T-cell (primary cell): ENCODE measurements around the gene UBXN7. TPM values are rescaled to one million over a fixed set of nuclear protein-coding genes. Genes with fewer than 3 reads are reported as not detected.
"Not testable (repeated sequence)": the region's sequence is repeated elsewhere in the genome, so short reads cannot be mapped to it uniquely, and the experiment has no call there.

Experiments used
- ATAC-seq, 4 experiments: fragments of 200-7000 bp in 3 of 4; fragments of 150-1000 bp in 1 of 4; cut with Tn5 transposase; replicated peaks in 1 of 4; 1 replicate in 3 of 4; 2 replicates in 1 of 4; pipeline ENCODE4 v1.10.0; 2021; ENCODE audit warnings: moderate library complexity in 3 of 4, mild to moderate bottlenecking in 2 of 4, moderate number of reproducible peaks in 1 of 4
- CTCF ChIA-PET, 2 donors: fragments of 300-600 bp; sonication (Branson Sonifier 250); formaldehyde crosslinking; loops; one replicate each; lab custom pipeline; 2022; ENCODE audit warnings: antibody characterized with exemption in 2 of 2; lab: Charles Lee
- POLR2A ChIA-PET, 2 donors: fragments of 300-600 bp; sonication (Branson Sonifier 250); formaldehyde crosslinking; loops; one replicate each; lab custom pipeline; 2022; ENCODE audit warnings: antibody characterized with exemption in 2 of 2; lab: Charles Lee
- DNase-seq, 35 experiments: peaks; one replicate each; pipeline versions ENCODE4 v3.0.0 to v3.0.0-alpha.2; 2013 to 2023
- H3K27ac ChIP-seq: one replicate; pipeline ENCODE4 v1.5.1; 2013; ENCODE audit warnings: low read length
- H3K27me3 ChIP-seq, 2 experiments: replicated peaks in 1 of 2; 1 replicate in 1 of 2; 2 replicates in 1 of 2; pipeline versions ENCODE4 v1.6.1 to v1.7.0; 2013; ENCODE audit warnings: low read length in 1 of 2, mixed read lengths in 1 of 2; ENCODE audit not compliant: control insufficient read depth in 2 of 2, insufficient read depth in 2 of 2; ENCODE audit errors: extremely low read depth in 1 of 2
- H3K36me3 ChIP-seq, 2 donors: 1 replicate in 1 of 2; 2 replicates in 1 of 2; pipeline versions ENCODE4 v1.6.1 to v1.7.0; 2013; ENCODE audit warnings: low read length in 1 of 2; ENCODE audit not compliant: control insufficient read depth in 2 of 2, insufficient read depth in 1 of 2; ENCODE audit errors: extremely low read depth in 1 of 2
- H3K4me1 ChIP-seq, 2 experiments: 1 replicate in 1 of 2; 2 replicates in 1 of 2; pipeline versions ENCODE4 v1.6.1 to v1.7.0; 2013; ENCODE audit warnings: low read length in 2 of 2, mixed read lengths in 1 of 2; ENCODE audit not compliant: insufficient read depth in 2 of 2, control insufficient read depth in 1 of 2; ENCODE audit errors: extremely low read depth in 1 of 2
- H3K4me3 ChIP-seq, 2 donors: 1 replicate in 1 of 2; 2 replicates in 1 of 2; pipeline versions ENCODE4 v1.5.1 to v1.7.0; 2013; ENCODE audit warnings: mild to moderate bottlenecking in 2 of 2, low read length in 1 of 2, moderate library complexity in 1 of 2; ENCODE audit not compliant: control insufficient read depth in 1 of 2; ENCODE audit errors: extremely low read depth in 1 of 2
- H3K9me3 ChIP-seq: 2 replicates; pipeline ENCODE4 v1.7.0; 2013
- H3K27ac Mint-ChIP-seq, 2 donors: one replicate each; pipeline ENCODE4 v1.8.0; 2020 to 2021; ENCODE audit warnings: mild to moderate bottlenecking in 2 of 2, mixed read lengths in 2 of 2
- H3K27me3 Mint-ChIP-seq, 2 donors: one replicate each; pipeline ENCODE4 v1.8.0; 2021 to 2022; ENCODE audit warnings: mixed read lengths in 2 of 2
- H3K36me3 Mint-ChIP-seq: one replicate; pipeline ENCODE4 v1.8.0; 2021; ENCODE audit warnings: mixed read lengths
- H3K4me1 Mint-ChIP-seq, 3 donors: one replicate each; pipeline ENCODE4 v1.8.0; 2020 to 2022; ENCODE audit warnings: mixed read lengths in 3 of 3, mild to moderate bottlenecking in 1 of 3
- H3K4me3 Mint-ChIP-seq, 3 donors: one replicate each; pipeline ENCODE4 v1.8.0; 2020 to 2022; ENCODE audit warnings: mild to moderate bottlenecking in 3 of 3, mixed read lengths in 3 of 3, moderate library complexity in 3 of 3
- H3K9me3 Mint-ChIP-seq, 3 donors: one replicate each; pipeline ENCODE4 v1.8.0; 2020 to 2022; ENCODE audit warnings: mixed read lengths in 3 of 3
- WGBS: methylation state at CpG from one replicate; pipeline ENCODE4 v1.1.5; 2013; ENCODE audit warnings: missing lambda C conversion rate; ENCODE audit not compliant: insufficient coverage; 5-methylcytosine and 5-hydroxymethylcytosine counted together
- total RNA-seq, 35 experiments: library from RNA in 6 of 35; stranded (reverse) in 6 of 35; fragments of 120-200 nt in 1 of 35; gene quantifications; one replicate each; pipeline versions ENCODE4 v1.2.1 to v1.2.4 and lab custom pipeline; 2013 to 2026

The UBXN7 gene
- total RNA-seq, 5 donors from 2014 or later (not counting 1 experiment from before 2014, with no cell fraction given), result 64.7 to 92.3 (median 74.8) TPM

- not testable (repeated sequence) for H3K36me3 ChIP-seq, ATAC-seq, H3K27me3 Mint-ChIP-seq, H3K36me3 Mint-ChIP-seq, H3K9me3 Mint-ChIP-seq, H3K9me3 ChIP-seq, H3K27me3 ChIP-seq
- peaks cover 0 to 20% (median 7%) of the 10 kb centered on the region in 3 donors for H3K4me1 Mint-ChIP-seq
- DNase-seq, result peak in 1 of 35 experiments; percentile 10
- ChIA-PET CTCF (interaction anchor here in 1 of 2 donors (0.7 to 1.0 kb wide), 2 partner anchors 10 to 66 kb away, joined by 3 to 4 read pairs; no protein-coding TSS in a partner anchor), POLR2A (interaction anchor here (0.5 to 0.6 kb wide), 3 partner anchors 116 to 981 kb away, joined by 3 to 7 read pairs (median 5); no protein-coding TSS in a partner anchor)
- Histone ChIP-seq H3K4me1 (peaks cover 2 to 19% of the 10 kb centered on the region in 2 experiments), H3K27ac (peak overlapping the region; percentile 86), H3K4me3 (peak overlapping the region; percentile 89)
- H3K4me3 Mint-ChIP-seq, result peak overlapping the region; percentile 91 to 93 (median 91)
- 7% methylated on average over 12 of the region's 17 CpGs for WGBS
- peak overlapping the region; percentile 88 to 89 for H3K27ac Mint-ChIP-seq
These were observed 115.2 kb downstream of the UBXN7 start for GRCh38 chr3:196316799-196317686.

- H3K36me3 ChIP-seq, result peaks cover 0 to 5% of the 10 kb centered on the region in 2 donors
- POLR2A ChIA-PET, result no interaction called here
- WGBS, result no CpG with 5 or more reads among the region's 1 CpG
- Mint-ChIP-seq H3K4me1 (peaks cover 0 to 20% (median 7%) of the 10 kb centered on the region in 3 donors), H3K27ac (no peak overlapping the region), H3K36me3 (no peaks in the 10 kb centered on the region), H3K27me3 (no peaks in the 10 kb centered on the region), H3K9me3 (no peaks in the 10 kb centered on the region), H3K4me3 (peak overlapping the region in 1 of 3 donors; percentile 37)
- CTCF ChIA-PET, result no interaction called here
- no peak overlapping the region for H3K4me3 ChIP-seq
- ATAC-seq (no peak), DNase-seq (no peak)
- no peaks in the 10 kb centered on the region for H3K9me3 ChIP-seq
- H3K4me1 ChIP-seq, result peaks cover 2 to 19% of the 10 kb centered on the region in 2 experiments
- no peak overlapping the region for H3K27ac ChIP-seq
- H3K27me3 ChIP-seq, result no peaks in the 10 kb centered on the region
These were observed 116.4 kb downstream of the UBXN7 start for GRCh38 chr3:196315821-196316220.

- Mint-ChIP-seq H3K27ac (peak overlapping the region; percentile 3 to 75), H3K36me3 (no peaks in the 10 kb centered on the region), H3K4me3 (peak overlapping the region in 1 of 3 donors; percentile 28), H3K9me3 (no peaks in the 10 kb centered on the region), H3K4me1 (peaks cover 0 to 20% (median 7%) of the 10 kb centered on the region in 3 donors), H3K27me3 (no peaks in the 10 kb centered on the region)
- DNase-seq (no peak), ATAC-seq (no peak)
- peaks cover 2 to 19% of the 10 kb centered on the region in 2 experiments for H3K4me1 ChIP-seq
- H3K36me3 ChIP-seq, result peaks cover 0 to 5% of the 10 kb centered on the region in 2 donors
- POLR2A ChIA-PET, result interaction anchor here (0.6 to 0.8 kb wide), 4 partner anchors 61 to 1398 kb away, joined by 3 to 7 read pairs (median 4); no protein-coding TSS in a partner anchor
- H3K27ac ChIP-seq, result no peak overlapping the region
- no peaks in the 10 kb centered on the region for H3K9me3 ChIP-seq
- 100% methylated on average over 3 of the region's 3 CpGs for WGBS
- no peaks in the 10 kb centered on the region for H3K27me3 ChIP-seq
- CTCF ChIA-PET, result no interaction called here
- no peak overlapping the region for H3K4me3 ChIP-seq
These were observed 117.6 kb downstream of the UBXN7 start for GRCh38 chr3:196314597-196314996.

GRCh38 chr3:196314086-196314485, 118.1 kb downstream of the UBXN7 start:
- H3K4me1 ChIP-seq, result peaks cover 2 to 17% of the 10 kb centered on the region in 2 experiments
- H3K36me3 Mint-ChIP-seq, H3K36me3 ChIP-seq, H3K27ac ChIP-seq, H3K4me3 Mint-ChIP-seq, H3K9me3 ChIP-seq, H3K27me3 Mint-ChIP-seq, H3K9me3 Mint-ChIP-seq, ATAC-seq, CTCF ChIA-PET, H3K4me3 ChIP-seq, H3K27me3 ChIP-seq, DNase-seq: not testable (repeated sequence)
- Mint-ChIP-seq H3K4me1 (peaks cover 0 to 16% (median 6%) of the 10 kb centered on the region in 3 donors), H3K27ac (peak overlapping the region in 1 of 2 donors; percentile 57)
- POLR2A ChIA-PET, result interaction anchor here in 1 of 2 donors (0.8 kb wide), 1 partner anchor 80 kb away, joined by 4 read pairs; no protein-coding TSS in a partner anchor
- WGBS, result 100% methylated on average over 2 of the region's 7 CpGs

DNA sequence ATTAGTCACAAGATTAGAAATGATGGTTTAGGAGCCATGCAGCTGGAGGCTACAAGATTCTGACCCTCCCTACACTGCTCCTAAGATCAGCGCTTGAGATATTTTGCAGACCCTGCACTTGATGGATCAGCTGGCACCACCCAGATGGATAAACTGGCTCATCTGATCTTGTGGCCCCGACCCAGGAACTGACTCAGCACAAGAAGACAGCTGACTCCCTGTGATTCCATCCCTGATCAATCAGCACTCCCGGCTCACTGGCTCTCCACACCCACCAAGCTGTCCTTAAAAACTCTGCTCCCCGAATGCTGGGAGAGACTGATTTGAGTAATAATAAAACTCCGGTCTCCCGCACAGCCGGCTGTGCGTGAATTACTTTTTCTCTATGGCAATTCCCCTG, 129.3 kb downstream of the UBXN7 start:
- H3K27ac ChIP-seq, H3K9me3 Mint-ChIP-seq, H3K4me3 ChIP-seq, CTCF ChIA-PET, H3K27ac Mint-ChIP-seq, H3K4me3 Mint-ChIP-seq, POLR2A ChIA-PET, H3K27me3 Mint-ChIP-seq, DNase-seq, H3K27me3 ChIP-seq, H3K4me1 ChIP-seq, ATAC-seq, H3K9me3 ChIP-seq, H3K36me3 ChIP-seq, H3K4me1 Mint-ChIP-seq: not testable (repeated sequence)
- no CpG with 5 or more reads among the region's 8 CpGs for WGBS
- peaks cover 14% of the 10 kb centered on the region for H3K36me3 Mint-ChIP-seq

DNA sequence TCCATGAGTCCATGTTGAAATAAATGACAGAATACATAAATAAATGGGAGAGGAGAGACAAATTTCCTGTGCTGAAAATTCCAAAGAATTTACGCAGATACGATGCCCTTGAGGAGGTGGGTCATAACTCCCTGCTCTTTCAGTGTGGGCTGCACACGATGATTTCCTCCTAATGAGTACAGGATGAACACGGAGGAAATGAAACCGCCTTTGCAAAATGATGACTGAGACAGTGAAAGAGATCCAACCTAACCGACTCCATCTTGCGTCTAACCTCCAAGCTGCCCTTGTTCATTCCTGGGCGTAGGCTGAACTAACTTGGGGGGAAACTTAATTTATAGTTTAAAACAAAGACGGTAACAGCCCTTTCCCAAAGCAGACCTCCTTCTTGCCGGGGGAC, 129.7 kb downstream of the UBXN7 start:
- H3K9me3 Mint-ChIP-seq, H3K27me3 ChIP-seq, ATAC-seq, H3K4me1 Mint-ChIP-seq, H3K4me3 Mint-ChIP-seq, DNase-seq, H3K27ac Mint-ChIP-seq, H3K9me3 ChIP-seq, H3K27me3 Mint-ChIP-seq, POLR2A ChIA-PET, H3K4me3 ChIP-seq, H3K4me1 ChIP-seq, H3K27ac ChIP-seq, H3K36me3 ChIP-seq: not testable (repeated sequence)
- H3K36me3 Mint-ChIP-seq, result peaks cover 14% of the 10 kb centered on the region
- CTCF ChIA-PET, result interaction anchor here in 1 of 2 donors (0.6 kb wide), 1 partner anchor 383 kb away, joined by 3 read pairs; no protein-coding TSS in a partner anchor
- 80% methylated on average over 1 of the region's 10 CpGs for WGBS
